ENCODE measurements around the gene SERPINB3.

- TF ChIP-seq PATZ1 (CRISPR knock-in tag; IDR thresholded peaks at IDR 0.05; ENCODE audit: borderline replicate concordance) (no peak), ZFP30 (CRISPR knock-in tag; IDR thresholded peaks at IDR 0.05) (no peak), ARNTL (CRISPR knock-in tag; IDR thresholded peaks at IDR 0.05; ENCODE audit: borderline replicate concordance, low read depth) (no peak), ZFP3 (CRISPR knock-in tag; IDR thresholded peaks at IDR 0.05) (no peak), ZNF70 (CRISPR knock-in tag; IDR thresholded peaks at IDR 0.05) (no peak), RARB (CRISPR knock-in tag; IDR thresholded peaks at IDR 0.05) (no peak), CREB5 (CRISPR knock-in tag; IDR thresholded peaks at IDR 0.05; ENCODE audit: low read depth) (no peak), ZNF565 (CRISPR knock-in tag; conservative IDR thresholded peaks at IDR 0.05; ENCODE audit: low read depth) (no peak), TSHZ2 (CRISPR knock-in tag; IDR thresholded peaks at IDR 0.05) (no peak), CSRNP3 (CRISPR knock-in tag; IDR thresholded peaks at IDR 0.05) (no peak), OSR1 (CRISPR knock-in tag; IDR thresholded peaks at IDR 0.05) (no peak)
These were observed 27.4 kb upstream of the SERPINB3 start for GRCh38 chr18:63689064-63689463.

All from SK-N-SH treated with all-trans-retinoic acid at 6 μM for 48 hours (cell line).